Trophoblast cell (in vitro differentiated cells and primary cell): Measurements from ENCODE around the gene CNTN2.

Experiments used
- DNase-seq, 2 donors: peaks; one replicate each; pipeline ENCODE4 v3.0.0-alpha.2; 2016
- H2AFZ ChIP-seq: 2 replicates; pipeline ENCODE4 v1.6.1; 2013; ENCODE audit warnings: low read length, moderate library complexity, mild to moderate bottlenecking; ENCODE audit not compliant: insufficient read depth, poor library complexity
- H2AK5ac ChIP-seq: 2 replicates; pipeline ENCODE4 v1.6.1; 2013; ENCODE audit warnings: mild to moderate bottlenecking, low read length
- H2BK120ac ChIP-seq: 2 replicates; pipeline ENCODE4 v1.6.1; 2013; ENCODE audit warnings: low read length, mild to moderate bottlenecking, moderate library complexity; ENCODE audit not compliant: insufficient read depth, poor library complexity
- H2BK12ac ChIP-seq: 2 replicates; pipeline ENCODE4 v1.6.1; 2013; ENCODE audit warnings: mild to moderate bottlenecking, low read length, moderate library complexity
- H2BK5ac ChIP-seq: 2 replicates; pipeline ENCODE4 v1.6.1; 2013; ENCODE audit warnings: low read length, low read depth, moderate library complexity, mild to moderate bottlenecking; ENCODE audit not compliant: poor library complexity
- H3K14ac ChIP-seq: 2 replicates; pipeline ENCODE4 v1.6.1; 2013; ENCODE audit warnings: mild to moderate bottlenecking, low read length
- H3K18ac ChIP-seq: 2 replicates; pipeline ENCODE4 v1.6.1; 2013; ENCODE audit warnings: mild to moderate bottlenecking, low read length
- H3K23ac ChIP-seq: 2 replicates; pipeline ENCODE4 v1.6.1; 2013; ENCODE audit warnings: low read length
- H3K27ac ChIP-seq: 2 replicates; pipeline ENCODE4 v1.5.1; 2013; ENCODE audit warnings: low read depth, mild to moderate bottlenecking, inconsistent platforms, low read length, moderate library complexity
- H3K27me3 ChIP-seq: 2 replicates; pipeline ENCODE4 v1.6.1; 2013; ENCODE audit warnings: inconsistent platforms, mild to moderate bottlenecking, low read length, moderate library complexity; ENCODE audit not compliant: insufficient read depth
- H3K36me3 ChIP-seq, 2 experiments: 1 replicate in 1 of 2; 2 replicates in 1 of 2; pipeline ENCODE4 v1.6.1; 2013; ENCODE audit warnings: low read length in 2 of 2, mild to moderate bottlenecking in 2 of 2, moderate library complexity in 1 of 2; ENCODE audit not compliant: insufficient read depth in 2 of 2, control insufficient read depth in 1 of 2
- H3K4ac ChIP-seq: 2 replicates; pipeline ENCODE4 v1.6.1; 2013; ENCODE audit warnings: low read depth, mild to moderate bottlenecking, low read length, moderate library complexity
- H3K4me1 ChIP-seq, 2 experiments: 1 replicate in 1 of 2; 2 replicates in 1 of 2; pipeline ENCODE4 v1.6.1; 2013; ENCODE audit warnings: low read length in 2 of 2, mild to moderate bottlenecking in 2 of 2, moderate library complexity in 1 of 2; ENCODE audit not compliant: insufficient read depth in 2 of 2, control insufficient read depth in 1 of 2
- H3K4me2 ChIP-seq: 2 replicates; pipeline ENCODE4 v1.6.1; 2013; ENCODE audit warnings: inconsistent platforms, mild to moderate bottlenecking, low read length, moderate library complexity
- H3K4me3 ChIP-seq: 2 replicates; pipeline ENCODE4 v1.5.1; 2013; ENCODE audit warnings: mild to moderate bottlenecking, low read depth, low read length, inconsistent platforms
- H3K79me1 ChIP-seq: one replicate; pipeline ENCODE4 v1.6.1; 2013; ENCODE audit warnings: low read length
- H3K79me2 ChIP-seq: 2 replicates; pipeline ENCODE4 v1.6.1; 2013; ENCODE audit warnings: low read length, mild to moderate bottlenecking; ENCODE audit not compliant: control insufficient read depth, insufficient read depth, poor library complexity
- H3K9ac ChIP-seq: 2 replicates; pipeline ENCODE4 v1.6.1; 2013; ENCODE audit warnings: mild to moderate bottlenecking, low read length
- H3K9me3 ChIP-seq: 2 replicates; pipeline ENCODE4 v1.6.1; 2013; ENCODE audit warnings: low read depth, mild to moderate bottlenecking, control low read depth, inconsistent platforms, low read length; ENCODE audit not compliant: insufficient read depth
- H4K12ac ChIP-seq: 2 replicates; pipeline ENCODE4 v1.6.1; 2013; ENCODE audit warnings: low read depth, mild to moderate bottlenecking, low read length, moderate library complexity
- H4K8ac ChIP-seq: 2 replicates; pipeline ENCODE4 v1.6.1; 2013; ENCODE audit warnings: low read depth, mild to moderate bottlenecking, low read length, moderate library complexity
- H4K91ac ChIP-seq: one replicate; pipeline ENCODE4 v1.6.1; 2013; ENCODE audit warnings: low read depth, mild to moderate bottlenecking, low read length, moderate library complexity
- WGBS: extraction: QIAGEN DNeasy Blood & Tissue Kit; methylation state at CpG from one replicate; pipeline ENCODE4 v1.1.7; 2013; ENCODE audit warnings: missing lambda C conversion rate; ENCODE audit not compliant: insufficient read length, insufficient coverage; ENCODE audit errors: extremely low coverage; 5-methylcytosine and 5-hydroxymethylcytosine counted together

The CNTN2 gene

DNA sequence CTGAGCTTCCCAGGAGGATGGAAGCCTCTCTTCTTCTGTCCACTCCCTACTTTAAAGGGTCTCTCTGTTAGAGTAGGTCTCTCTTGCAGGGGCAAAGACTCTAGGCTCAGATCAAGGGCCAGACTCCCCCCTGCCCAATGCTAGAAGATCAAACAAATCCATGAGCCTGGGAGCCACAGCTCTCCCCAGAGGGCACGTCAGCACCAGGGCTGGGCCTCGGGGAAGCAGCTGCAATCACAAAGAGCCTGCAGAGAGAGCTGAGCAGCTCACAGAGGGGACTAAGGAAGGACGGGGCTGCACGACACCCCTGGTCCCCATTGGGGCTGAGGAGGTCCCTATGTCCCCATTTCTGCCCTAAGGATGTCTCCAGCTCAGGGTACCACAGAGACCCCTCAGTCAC lies 3.9 kb downstream of the CNTN2 start:
- WGBS = no CpG with 5 or more reads among the region's 4 CpGs
- no peak overlapping the region for H3K23ac ChIP-seq
- no peak overlapping the region for H4K8ac ChIP-seq
- no peak overlapping the region for H4K91ac ChIP-seq
- H2BK12ac ChIP-seq = no peak overlapping the region
- H3K4me1 ChIP-seq = no peaks in the 10 kb centered on the region
- no peaks in the 10 kb centered on the region for H3K36me3 ChIP-seq
- no peak overlapping the region for H4K12ac ChIP-seq
- no peak overlapping the region for H3K4ac ChIP-seq
- H3K27me3 ChIP-seq = peaks cover 18% of the 10 kb centered on the region
- H3K18ac ChIP-seq = no peak overlapping the region
- H3K14ac ChIP-seq = no peak overlapping the region
- no peaks in the 10 kb centered on the region for H3K79me1 ChIP-seq
- H3K9ac ChIP-seq = no peak overlapping the region
- H2BK5ac ChIP-seq = no peak overlapping the region
- H3K79me2 ChIP-seq = no peaks in the 10 kb centered on the region
- DNase-seq = no peak
- peaks cover 2% of the 10 kb centered on the region for H3K9me3 ChIP-seq
- H2AFZ ChIP-seq = no peak overlapping the region
- H3K27ac ChIP-seq = no peak overlapping the region
- no peak overlapping the region for H3K4me3 ChIP-seq
- H3K4me2 ChIP-seq = no peak overlapping the region
- no peak overlapping the region for H2AK5ac ChIP-seq
- no peak overlapping the region for H2BK120ac ChIP-seq

- Histone ChIP-seq H4K8ac (no peak overlapping the region), H3K23ac (no peak overlapping the region), H3K18ac (no peak overlapping the region), H3K9ac (no peak overlapping the region), H2BK5ac (no peak overlapping the region), H2AK5ac (no peak overlapping the region), H3K4me1 (no peaks in the 10 kb centered on the region), H2BK120ac (no peak overlapping the region), H2AFZ (no peak overlapping the region), H3K9me3 (peaks cover 2% of the 10 kb centered on the region), H3K27me3 (peaks cover 11% of the 10 kb centered on the region), H3K4me2 (no peak overlapping the region), H4K91ac (no peak overlapping the region), H3K27ac (no peak overlapping the region), H4K12ac (no peak overlapping the region), H3K79me1 (no peaks in the 10 kb centered on the region), H2BK12ac (no peak overlapping the region), H3K4ac (no peak overlapping the region), H3K36me3 (no peaks in the 10 kb centered on the region), H3K4me3 (no peak overlapping the region), H3K79me2 (no peaks in the 10 kb centered on the region), H3K14ac (no peak overlapping the region)
- no peak for DNase-seq
- no CpG with 5 or more reads among the region's 5 CpGs for WGBS
Measured at GRCh38 chr1:205047764-205048231, 4.8 kb downstream of the CNTN2 start.

GRCh38 chr1:205048382-205048781 lies 5.4 kb downstream of the CNTN2 start:
- Histone ChIP-seq H3K4me3 (peak overlapping the region; percentile 12), H2AFZ (no peak overlapping the region), H4K91ac (no peak overlapping the region), H3K9me3 (peaks cover 2% of the 10 kb centered on the region), H3K9ac (no peak overlapping the region), H3K4me1 (no peaks in the 10 kb centered on the region), H3K14ac (no peak overlapping the region), H4K8ac (no peak overlapping the region), H2BK12ac (no peak overlapping the region), H4K12ac (no peak overlapping the region), H2BK120ac (no peak overlapping the region), H3K36me3 (no peaks in the 10 kb centered on the region), H3K4ac (no peak overlapping the region), H2AK5ac (no peak overlapping the region), H3K27ac (no peak overlapping the region), H3K23ac (no peak overlapping the region), H3K27me3 (peaks cover 6% of the 10 kb centered on the region), H3K79me1 (no peaks in the 10 kb centered on the region), H2BK5ac (no peak overlapping the region), H3K18ac (no peak overlapping the region), H3K4me2 (no peak overlapping the region), H3K79me2 (no peaks in the 10 kb centered on the region)
- DNase-seq = no peak
- whole genome bisulfite sequencing = no CpG with 5 or more reads among the region's 9 CpGs

- Histone ChIP-seq H3K27me3 (no peaks in the 10 kb centered on the region), H3K4me2 (no peak overlapping the region), H3K18ac (no peak overlapping the region), H4K8ac (no peak overlapping the region), H4K91ac (no peak overlapping the region), H3K36me3 (no peaks in the 10 kb centered on the region), H3K4me3 (no peak overlapping the region), H3K9ac (peak overlapping the region; percentile 39), H2AFZ (no peak overlapping the region), H3K23ac (no peak overlapping the region), H3K79me2 (no peaks in the 10 kb centered on the region), H2AK5ac (no peak overlapping the region), H3K4ac (no peak overlapping the region), H2BK120ac (no peak overlapping the region), H4K12ac (no peak overlapping the region), H3K27ac (no peak overlapping the region), H2BK5ac (no peak overlapping the region), H3K9me3 (peaks cover 2% of the 10 kb centered on the region), H3K79me1 (no peaks in the 10 kb centered on the region), H2BK12ac (no peak overlapping the region), H3K14ac (no peak overlapping the region), H3K4me1 (no peaks in the 10 kb centered on the region)
- no CpG with 5 or more reads among the region's 6 CpGs for WGBS
- no peak for DNase-seq
Measured at GRCh38 chr1:205049479-205049878, 6.5 kb downstream of the CNTN2 start.
